A549 (cell line): ENCODE results near the gene ATP8A2.

ENCODE experiments used
- MAFK ChIP-seq: fragments of 450-650 bp; IDR thresholded peaks from 2 replicates; pipeline ENCODE4 v1.6.1; 2014; ENCODE audit not compliant: partially characterized antibody
- MAZ ChIP-seq: fragments of 150-350 bp; IDR thresholded peaks from 2 replicates; pipeline ENCODE4 v1.6.1; 2014; ENCODE audit warnings: antibody characterized with exemption, low read depth, low read length, borderline replicate concordance
- MYC ChIP-seq: IDR thresholded peaks from 2 replicates; pipeline ENCODE4 v1.6.1; 2012; ENCODE audit warnings: mild to moderate bottlenecking, inconsistent platforms, low read length, improper control_type of control experiment, borderline replicate concordance
- POLR2A ChIP-seq: IDR thresholded peaks from 2 replicates; pipeline ENCODE4 v1.6.1; 2012; ENCODE audit warnings: mild to moderate bottlenecking, low read length
- RAD21 ChIP-seq, 2 experiments: fragments of >200 bp in 1 of 2; sonication (Bioruptor Twin) in 1 of 2; formaldehyde crosslinking in 1 of 2; IDR thresholded peaks in 1 of 2; conservative IDR thresholded peaks in 1 of 2; 2 replicates in 1 of 2; 3 replicates in 1 of 2; pipeline ENCODE4 v1.6.1; 2012 to 2018; ENCODE audit warnings: inconsistent platforms in 1 of 2
- RCOR1 ChIP-seq: fragments of 150-350 bp; IDR thresholded peaks from 2 replicates; pipeline ENCODE4 v1.6.1; 2014; ENCODE audit warnings: antibody characterized with exemption, low read length, low read depth
- TF ChIP-seq, protein P1 (sequence below): IDR thresholded peaks from 2 replicates; pipeline ENCODE4 v1.6.1; 2012
- TF ChIP-seq, protein P2 (sequence below): fragments of >200 bp; sonication (Bioruptor Twin); formaldehyde crosslinking; IDR thresholded peaks from 3 replicates; pipeline ENCODE4 v1.5.1; 2016
- TF ChIP-seq, protein P3 (sequence below): fragments of 200-600 bp; sonication (generic); IDR thresholded peaks from 2 replicates; pipeline ENCODE4 v1.6.1; 2016; ENCODE audit warnings: antibody characterized with exemption, mild to moderate bottlenecking, moderate library complexity

DNA sequence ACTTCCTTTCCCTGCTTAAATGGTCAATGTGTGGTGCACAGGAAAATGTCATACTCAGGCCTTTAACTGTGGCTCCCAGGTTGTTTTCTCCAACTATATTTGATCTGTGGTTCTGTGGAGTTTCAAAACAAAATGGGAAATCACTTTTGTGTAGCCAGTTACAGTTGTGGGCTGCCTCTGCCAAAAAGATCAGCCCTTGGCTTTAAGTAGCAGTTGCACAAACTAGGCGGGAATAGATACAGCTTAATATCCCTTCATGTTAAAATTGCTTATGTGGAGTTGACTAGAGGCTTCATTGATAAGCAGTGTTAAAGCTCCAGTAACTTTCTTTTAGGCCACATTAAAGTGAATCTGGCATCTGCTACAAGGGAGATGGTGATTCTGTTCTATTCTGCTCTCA is 395.2 kb downstream of the ATP8A2 start:
- TF ChIP-seq RAD21 (conservative IDR thresholded peaks at IDR 0.05 in 1 of 2, IDR thresholded peaks at IDR 0.05 in 1 of 2) (no peak), MYC (no peak), RCOR1 (no peak), MAFK (no peak), MAZ (no peak), POLR2A (no peak)
- TF ChIP-seq, protein P1, sequence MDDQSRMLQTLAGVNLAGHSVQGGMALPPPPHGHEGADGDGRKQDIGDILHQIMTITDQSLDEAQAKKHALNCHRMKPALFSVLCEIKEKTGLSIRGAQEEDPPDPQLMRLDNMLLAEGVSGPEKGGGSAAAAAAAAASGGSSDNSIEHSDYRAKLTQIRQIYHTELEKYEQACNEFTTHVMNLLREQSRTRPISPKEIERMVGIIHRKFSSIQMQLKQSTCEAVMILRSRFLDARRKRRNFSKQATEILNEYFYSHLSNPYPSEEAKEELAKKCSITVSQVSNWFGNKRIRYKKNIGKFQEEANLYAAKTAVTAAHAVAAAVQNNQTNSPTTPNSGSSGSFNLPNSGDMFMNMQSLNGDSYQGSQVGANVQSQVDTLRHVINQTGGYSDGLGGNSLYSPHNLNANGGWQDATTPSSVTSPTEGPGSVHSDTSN, result no peak
- TF ChIP-seq, protein P2, sequence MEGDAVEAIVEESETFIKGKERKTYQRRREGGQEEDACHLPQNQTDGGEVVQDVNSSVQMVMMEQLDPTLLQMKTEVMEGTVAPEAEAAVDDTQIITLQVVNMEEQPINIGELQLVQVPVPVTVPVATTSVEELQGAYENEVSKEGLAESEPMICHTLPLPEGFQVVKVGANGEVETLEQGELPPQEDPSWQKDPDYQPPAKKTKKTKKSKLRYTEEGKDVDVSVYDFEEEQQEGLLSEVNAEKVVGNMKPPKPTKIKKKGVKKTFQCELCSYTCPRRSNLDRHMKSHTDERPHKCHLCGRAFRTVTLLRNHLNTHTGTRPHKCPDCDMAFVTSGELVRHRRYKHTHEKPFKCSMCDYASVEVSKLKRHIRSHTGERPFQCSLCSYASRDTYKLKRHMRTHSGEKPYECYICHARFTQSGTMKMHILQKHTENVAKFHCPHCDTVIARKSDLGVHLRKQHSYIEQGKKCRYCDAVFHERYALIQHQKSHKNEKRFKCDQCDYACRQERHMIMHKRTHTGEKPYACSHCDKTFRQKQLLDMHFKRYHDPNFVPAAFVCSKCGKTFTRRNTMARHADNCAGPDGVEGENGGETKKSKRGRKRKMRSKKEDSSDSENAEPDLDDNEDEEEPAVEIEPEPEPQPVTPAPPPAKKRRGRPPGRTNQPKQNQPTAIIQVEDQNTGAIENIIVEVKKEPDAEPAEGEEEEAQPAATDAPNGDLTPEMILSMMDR, result no peak
- TF ChIP-seq, protein P3, sequence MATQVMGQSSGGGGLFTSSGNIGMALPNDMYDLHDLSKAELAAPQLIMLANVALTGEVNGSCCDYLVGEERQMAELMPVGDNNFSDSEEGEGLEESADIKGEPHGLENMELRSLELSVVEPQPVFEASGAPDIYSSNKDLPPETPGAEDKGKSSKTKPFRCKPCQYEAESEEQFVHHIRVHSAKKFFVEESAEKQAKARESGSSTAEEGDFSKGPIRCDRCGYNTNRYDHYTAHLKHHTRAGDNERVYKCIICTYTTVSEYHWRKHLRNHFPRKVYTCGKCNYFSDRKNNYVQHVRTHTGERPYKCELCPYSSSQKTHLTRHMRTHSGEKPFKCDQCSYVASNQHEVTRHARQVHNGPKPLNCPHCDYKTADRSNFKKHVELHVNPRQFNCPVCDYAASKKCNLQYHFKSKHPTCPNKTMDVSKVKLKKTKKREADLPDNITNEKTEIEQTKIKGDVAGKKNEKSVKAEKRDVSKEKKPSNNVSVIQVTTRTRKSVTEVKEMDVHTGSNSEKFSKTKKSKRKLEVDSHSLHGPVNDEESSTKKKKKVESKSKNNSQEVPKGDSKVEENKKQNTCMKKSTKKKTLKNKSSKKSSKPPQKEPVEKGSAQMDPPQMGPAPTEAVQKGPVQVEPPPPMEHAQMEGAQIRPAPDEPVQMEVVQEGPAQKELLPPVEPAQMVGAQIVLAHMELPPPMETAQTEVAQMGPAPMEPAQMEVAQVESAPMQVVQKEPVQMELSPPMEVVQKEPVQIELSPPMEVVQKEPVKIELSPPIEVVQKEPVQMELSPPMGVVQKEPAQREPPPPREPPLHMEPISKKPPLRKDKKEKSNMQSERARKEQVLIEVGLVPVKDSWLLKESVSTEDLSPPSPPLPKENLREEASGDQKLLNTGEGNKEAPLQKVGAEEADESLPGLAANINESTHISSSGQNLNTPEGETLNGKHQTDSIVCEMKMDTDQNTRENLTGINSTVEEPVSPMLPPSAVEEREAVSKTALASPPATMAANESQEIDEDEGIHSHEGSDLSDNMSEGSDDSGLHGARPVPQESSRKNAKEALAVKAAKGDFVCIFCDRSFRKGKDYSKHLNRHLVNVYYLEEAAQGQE, result no peak
